Measurements from ENCODE around the gene VWA8.

GRCh38 chr13:41610404-41610803, 350.5 kb downstream of the VWA8 start:
- TF ChIP-seq CTCF (IDR thresholded peaks at IDR 0.05; ENCODE audit: low read depth, low read length, poor library complexity, severe bottlenecking) (no peak), EZH2phosphoT487 (IDR thresholded peaks at IDR 0.05; ENCODE audit: borderline replicate concordance, low read length) (no peak)
